Activated T-cell treated with anti-CD3 and anti-CD28 coated beads, Interleukin-2, amount 50 U/mL, for 24 hours (primary cell): Measurements from ENCODE around the gene PAFAH1B1.

Experiments used
- DNase-seq: peaks from one replicate; pipeline ENCODE4 v3.0.0-alpha.2; 2020
- H3K27ac Mint-ChIP-seq: 2 replicates; pipeline ENCODE4 v1.8.0; 2020; ENCODE audit warnings: mild to moderate bottlenecking, mixed read lengths
- H3K27me3 Mint-ChIP-seq: 2 replicates; pipeline ENCODE4 v1.8.0; 2020; ENCODE audit warnings: mixed read lengths
- H3K36me3 Mint-ChIP-seq: 2 replicates; pipeline ENCODE4 v1.8.0; 2020; ENCODE audit warnings: low read depth, mixed read lengths
- H3K4me1 Mint-ChIP-seq: 2 replicates; pipeline ENCODE4 v1.8.0; 2020; ENCODE audit warnings: low read depth, mixed read lengths
- H3K4me3 Mint-ChIP-seq: 2 replicates; pipeline ENCODE4 v1.8.0; 2020; ENCODE audit warnings: mild to moderate bottlenecking, moderate library complexity, mixed read lengths
- H3K9me3 Mint-ChIP-seq: 2 replicates; pipeline ENCODE4 v1.8.0; 2020; ENCODE audit warnings: mixed read lengths

The PAFAH1B1 gene

GRCh38 chr17:2705263-2705662, 111.8 kb downstream of the PAFAH1B1 start:
- Mint-ChIP-seq H3K27ac (peak overlapping the region; percentile 38), H3K4me1 (peaks cover 33% of the 10 kb centered on the region), H3K4me3 (no peak overlapping the region), H3K9me3 (no peaks in the 10 kb centered on the region), H3K27me3 (no peaks in the 10 kb centered on the region), H3K36me3 (peaks cover 85% of the 10 kb centered on the region)
- DNase-seq: no peak

- Mint-ChIP-seq H3K27ac (peak overlapping the region; percentile 38), H3K36me3 (peaks cover 84% of the 10 kb centered on the region), H3K27me3 (no peaks in the 10 kb centered on the region), H3K4me1 (peaks cover 33% of the 10 kb centered on the region), H3K4me3 (no peak overlapping the region), H3K9me3 (no peaks in the 10 kb centered on the region)
- no peak for DNase-seq
Measured at GRCh38 chr17:2705888-2706795, 112.7 kb downstream of the PAFAH1B1 start.

- no peak overlapping the region for H3K4me3 Mint-ChIP-seq
- H3K27ac Mint-ChIP-seq: no peak overlapping the region
- peaks cover 77% of the 10 kb centered on the region for H3K36me3 Mint-ChIP-seq
- peaks cover 35% of the 10 kb centered on the region for H3K4me1 Mint-ChIP-seq
- DNase-seq: no peak
- H3K9me3 Mint-ChIP-seq: no peaks in the 10 kb centered on the region
- no peaks in the 10 kb centered on the region for H3K27me3 Mint-ChIP-seq
Measured at GRCh38 chr17:2706911-2707510, 113.6 kb downstream of the PAFAH1B1 start.

- H3K4me1 Mint-ChIP-seq: peaks cover 42% of the 10 kb centered on the region
- H3K4me3 Mint-ChIP-seq: peak overlapping the region; percentile 23
- peaks cover 70% of the 10 kb centered on the region for H3K36me3 Mint-ChIP-seq
- no peaks in the 10 kb centered on the region for H3K27me3 Mint-ChIP-seq
- H3K27ac Mint-ChIP-seq: peak overlapping the region; percentile 79
- DNase-seq: no peak
- H3K9me3 Mint-ChIP-seq: no peaks in the 10 kb centered on the region
Measured at GRCh38 chr17:2707721-2708584, 114.5 kb downstream of the PAFAH1B1 start.

GRCh38 chr17:2708585-2709182, 115.2 kb downstream of the PAFAH1B1 start:
- peaks cover 62% of the 10 kb centered on the region for H3K36me3 Mint-ChIP-seq
- H3K27ac Mint-ChIP-seq: peak overlapping the region; percentile 92
- no peaks in the 10 kb centered on the region for H3K27me3 Mint-ChIP-seq
- peaks cover 43% of the 10 kb centered on the region for H3K4me1 Mint-ChIP-seq
- H3K9me3 Mint-ChIP-seq: no peaks in the 10 kb centered on the region
- DNase-seq: no peak
- H3K4me3 Mint-ChIP-seq: peak overlapping the region; percentile 90

GRCh38 chr17:2709183-2709661, 115.8 kb downstream of the PAFAH1B1 start:
- H3K27me3 Mint-ChIP-seq: no peaks in the 10 kb centered on the region
- H3K9me3 Mint-ChIP-seq: no peaks in the 10 kb centered on the region
- no peak for DNase-seq
- peaks cover 45% of the 10 kb centered on the region for H3K4me1 Mint-ChIP-seq
- peaks cover 57% of the 10 kb centered on the region for H3K36me3 Mint-ChIP-seq
- peak overlapping the region; percentile 92 for H3K27ac Mint-ChIP-seq
- peak overlapping the region; percentile 90 for H3K4me3 Mint-ChIP-seq

- no peaks in the 10 kb centered on the region for H3K27me3 Mint-ChIP-seq
- peak overlapping the region; percentile 90 for H3K4me3 Mint-ChIP-seq
- H3K36me3 Mint-ChIP-seq: peaks cover 47% of the 10 kb centered on the region
- H3K27ac Mint-ChIP-seq: peak overlapping the region; percentile 92
- no peaks in the 10 kb centered on the region for H3K9me3 Mint-ChIP-seq
- H3K4me1 Mint-ChIP-seq: peaks cover 44% of the 10 kb centered on the region
- DNase-seq: no peak
Measured at GRCh38 chr17:2710071-2710802, 116.8 kb downstream of the PAFAH1B1 start.

GRCh38 chr17:2710803-2711607, 117.6 kb downstream of the PAFAH1B1 start:
- Mint-ChIP-seq H3K9me3 (no peaks in the 10 kb centered on the region), H3K27me3 (no peaks in the 10 kb centered on the region), H3K4me1 (peaks cover 39% of the 10 kb centered on the region), H3K4me3 (peak overlapping the region; percentile 90), H3K36me3 (peaks cover 40% of the 10 kb centered on the region), H3K27ac (peak overlapping the region; percentile 92)
- DNase-seq: peak; percentile 65

- peaks cover 34% of the 10 kb centered on the region for H3K36me3 Mint-ChIP-seq
- no peaks in the 10 kb centered on the region for H3K9me3 Mint-ChIP-seq
Measured at GRCh38 chr17:2711608-2712299, 118.3 kb downstream of the PAFAH1B1 start, which contains the start of gene CLUH. Gene CLUH, minus strand, starts transcription at chr17:2711764. Its CDS starts 103 bp downstream, at chr17:2711661.

GRCh38 chr17:2712300-2713043, 119.0 kb downstream of the PAFAH1B1 start:
- Mint-ChIP-seq H3K27ac (peak overlapping the region; percentile 93), H3K4me1 (peaks cover 35% of the 10 kb centered on the region), H3K4me3 (peak overlapping the region; percentile 87), H3K36me3 (peaks cover 31% of the 10 kb centered on the region), H3K27me3 (no peaks in the 10 kb centered on the region), H3K9me3 (no peaks in the 10 kb centered on the region)
- DNase-seq: no peak

More at GRCh38 chr17:2711608-2712299, 118.3 kb downstream of the PAFAH1B1 start, which contains the start of gene CLUH:
- Mint-ChIP-seq H3K4me3 (peak within 1 kb of the TSS; percentile 90), H3K27ac (peak within 1 kb of the TSS; percentile 93), H3K4me1 (peaks cover 35% of the 10 kb centered on the region), H3K27me3 (no peaks in the 10 kb centered on the region)
- DNase-seq: peak; percentile 99

GRCh38 chr17:2713881-2714280, 120.4 kb downstream of the PAFAH1B1 start:
- Mint-ChIP-seq H3K4me3 (no peak overlapping the region), H3K4me1 (peaks cover 27% of the 10 kb centered on the region), H3K9me3 (no peaks in the 10 kb centered on the region), H3K27ac (no peak overlapping the region), H3K36me3 (peaks cover 24% of the 10 kb centered on the region), H3K27me3 (no peaks in the 10 kb centered on the region)
- no peak for DNase-seq

GRCh38 chr17:2716649-2717048, 123.2 kb downstream of the PAFAH1B1 start:
- peaks cover 18% of the 10 kb centered on the region for H3K4me1 Mint-ChIP-seq
- H3K36me3 Mint-ChIP-seq: peaks cover 4% of the 10 kb centered on the region
- H3K9me3 Mint-ChIP-seq: no peaks in the 10 kb centered on the region
- no peak for DNase-seq
- H3K4me3 Mint-ChIP-seq: no peak overlapping the region
- H3K27ac Mint-ChIP-seq: no peak overlapping the region
- peaks cover 1% of the 10 kb centered on the region for H3K27me3 Mint-ChIP-seq
